Erythroblast (primary cell): ENCODE results near the gene SLC44A1.

Experiments
- GATA1 ChIP-seq: IDR thresholded peaks from 2 replicates; pipeline ENCODE4 v1.6.1; 2011; ENCODE audit warnings: low read depth, mild to moderate bottlenecking, control low read depth, low read length, moderate library complexity
- POLR2A ChIP-seq: IDR thresholded peaks from 2 replicates; pipeline ENCODE4 v1.6.1; 2011; ENCODE audit warnings: mild to moderate bottlenecking, low read length

DNA sequence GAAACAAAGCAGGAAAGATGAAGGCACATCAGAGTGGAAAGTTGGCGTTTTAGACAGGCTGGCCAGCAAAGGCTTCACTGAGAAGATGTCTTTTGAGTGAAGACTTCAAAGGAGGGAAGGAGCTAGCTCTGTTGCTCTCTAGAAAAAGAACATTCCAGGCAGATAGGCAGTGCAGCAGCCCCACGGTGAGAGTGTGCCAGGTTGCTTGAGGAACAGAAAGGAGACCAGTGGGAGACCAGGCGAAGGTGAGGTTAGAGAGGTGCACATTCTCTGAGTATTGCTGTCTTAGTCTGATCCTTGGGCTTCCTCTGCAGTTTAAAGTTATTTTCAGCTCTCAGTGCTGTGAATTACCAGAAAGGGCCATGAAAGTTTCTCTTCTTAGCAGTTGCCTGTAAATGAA is 83.8 kb downstream of the SLC44A1 start:
- TF ChIP-seq POLR2A: no peak
- TF ChIP-seq GATA1: no peak
